HG03354 (cell line): ENCODE measurements around the gene MAMDC4.
"Not testable (repeated sequence)": the region's sequence is repeated elsewhere in the genome, so short reads cannot be mapped to it uniquely, and the experiment has no call there.

Experiments
- ATAC-seq: cut with Tn5 transposase; IDR thresholded peaks from one replicate; pipeline ENCODE4 v1.9.1; 2021; ENCODE audit warnings: mild to moderate bottlenecking; ENCODE audit not compliant: unreplicated experiment, poor library complexity, severe bottlenecking

MAMDC4 gene

DNA sequence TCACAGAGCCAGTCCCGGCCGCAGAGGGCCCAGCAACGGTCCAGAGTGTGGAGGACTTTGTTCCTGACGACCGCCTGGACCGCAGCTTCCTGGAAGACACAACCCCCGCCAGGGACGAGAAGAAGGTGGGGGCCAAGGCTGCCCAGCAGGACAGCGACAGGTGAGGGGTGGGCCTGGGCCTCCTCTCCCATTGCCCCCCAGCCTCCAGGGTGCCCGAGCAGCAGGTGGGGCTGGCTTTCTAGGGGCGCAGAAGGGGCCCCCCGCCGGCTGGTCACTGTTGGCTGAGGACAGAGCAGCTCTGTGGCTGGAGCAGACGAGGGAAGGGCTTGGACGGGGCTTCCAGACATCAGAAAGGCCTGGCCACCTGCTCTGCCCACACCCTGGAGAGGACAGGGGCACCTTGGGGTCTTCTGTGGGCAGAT lies 14.3 kb upstream of the MAMDC4 start:
- not testable (repeated sequence) for ATAC-seq

DNA sequence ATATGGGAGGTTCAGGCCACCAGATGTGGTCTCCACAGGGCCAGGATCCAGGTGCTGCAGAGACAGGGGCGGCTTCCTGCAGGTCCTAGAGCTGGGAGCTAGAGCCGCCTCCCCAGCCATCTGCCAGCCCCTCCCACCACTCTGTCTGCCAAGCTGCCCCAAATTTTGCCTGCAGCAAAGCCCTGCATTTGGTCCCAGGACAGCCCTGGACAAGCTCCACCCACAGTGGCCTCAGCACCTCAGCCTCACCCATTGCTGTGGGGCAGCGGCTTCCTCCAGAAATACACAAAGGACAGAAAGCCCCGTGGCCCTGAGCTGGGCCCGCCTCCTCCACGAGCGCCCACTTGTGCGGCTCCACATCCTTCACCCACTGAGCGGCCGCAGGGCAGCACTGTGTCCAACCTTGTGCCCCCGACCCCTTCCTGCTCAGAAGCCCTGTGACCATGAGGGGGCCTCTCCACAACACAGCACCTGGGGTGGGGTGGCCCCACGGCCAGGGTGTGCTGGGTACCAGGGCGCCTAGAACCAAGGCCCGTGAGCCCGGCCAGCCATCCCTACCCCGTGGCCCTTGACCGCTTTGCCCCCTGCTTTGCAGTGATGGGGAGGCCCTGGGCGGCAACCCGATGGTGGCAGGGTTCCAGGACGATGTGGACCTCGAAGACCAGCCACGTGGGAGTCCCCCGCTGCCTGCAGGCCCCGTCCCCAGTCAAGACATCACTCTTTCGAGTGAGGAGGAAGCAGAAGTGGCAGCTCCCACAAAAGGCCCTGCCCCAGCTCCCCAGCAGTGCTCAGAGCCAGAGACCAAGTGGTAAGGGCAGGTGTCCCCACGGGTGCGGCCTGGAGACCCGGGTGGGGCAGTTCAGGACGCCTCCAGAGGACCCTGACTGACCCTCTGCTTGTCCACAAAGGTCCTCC lies 13.6 kb upstream of the MAMDC4 start:
- no peak for ATAC-seq

DNA sequence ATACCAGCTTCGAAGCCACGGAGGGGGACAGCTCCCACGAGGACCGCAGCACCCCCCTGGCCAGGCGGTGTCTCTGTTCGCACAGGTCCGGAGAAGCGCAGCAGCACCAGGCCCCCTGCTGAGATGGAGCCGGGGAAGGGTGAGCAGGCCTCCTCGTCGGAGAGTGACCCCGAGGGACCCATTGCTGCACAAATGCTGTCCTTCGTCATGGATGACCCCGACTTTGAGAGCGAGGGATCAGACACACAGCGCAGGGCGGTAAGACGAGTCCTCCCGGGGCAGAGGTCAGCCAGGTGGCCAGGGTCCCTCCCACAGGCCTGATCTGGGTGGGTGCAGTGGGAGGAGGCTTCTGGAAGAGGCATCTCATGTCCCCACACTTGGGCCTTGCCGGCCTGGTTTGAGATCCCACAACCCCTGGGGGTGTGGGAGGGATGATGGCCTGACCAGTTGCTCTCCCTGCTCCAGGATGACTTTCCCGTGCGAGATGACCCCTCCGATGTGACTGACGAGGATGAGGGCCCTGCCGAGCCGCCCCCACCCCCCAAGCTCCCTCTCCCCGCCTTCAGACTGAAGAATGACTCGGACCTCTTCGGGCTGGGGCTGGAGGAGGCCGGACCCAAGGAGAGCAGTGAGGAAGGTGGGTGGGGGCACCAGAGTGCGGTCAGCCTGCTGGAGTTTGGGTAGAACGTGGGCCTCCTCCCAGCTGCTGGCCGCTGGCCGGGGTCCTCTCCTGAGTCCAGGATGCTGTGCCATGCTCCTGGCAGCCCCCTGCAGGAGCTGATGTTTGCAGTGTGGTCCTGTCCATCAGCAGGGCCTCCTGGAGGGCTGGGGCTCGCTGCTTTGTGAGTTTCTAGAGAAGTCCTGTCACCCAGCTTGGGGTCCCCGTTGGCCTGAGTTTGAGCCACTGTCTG lies 12.7 kb upstream of the MAMDC4 start:
- no peak for ATAC-seq

DNA sequence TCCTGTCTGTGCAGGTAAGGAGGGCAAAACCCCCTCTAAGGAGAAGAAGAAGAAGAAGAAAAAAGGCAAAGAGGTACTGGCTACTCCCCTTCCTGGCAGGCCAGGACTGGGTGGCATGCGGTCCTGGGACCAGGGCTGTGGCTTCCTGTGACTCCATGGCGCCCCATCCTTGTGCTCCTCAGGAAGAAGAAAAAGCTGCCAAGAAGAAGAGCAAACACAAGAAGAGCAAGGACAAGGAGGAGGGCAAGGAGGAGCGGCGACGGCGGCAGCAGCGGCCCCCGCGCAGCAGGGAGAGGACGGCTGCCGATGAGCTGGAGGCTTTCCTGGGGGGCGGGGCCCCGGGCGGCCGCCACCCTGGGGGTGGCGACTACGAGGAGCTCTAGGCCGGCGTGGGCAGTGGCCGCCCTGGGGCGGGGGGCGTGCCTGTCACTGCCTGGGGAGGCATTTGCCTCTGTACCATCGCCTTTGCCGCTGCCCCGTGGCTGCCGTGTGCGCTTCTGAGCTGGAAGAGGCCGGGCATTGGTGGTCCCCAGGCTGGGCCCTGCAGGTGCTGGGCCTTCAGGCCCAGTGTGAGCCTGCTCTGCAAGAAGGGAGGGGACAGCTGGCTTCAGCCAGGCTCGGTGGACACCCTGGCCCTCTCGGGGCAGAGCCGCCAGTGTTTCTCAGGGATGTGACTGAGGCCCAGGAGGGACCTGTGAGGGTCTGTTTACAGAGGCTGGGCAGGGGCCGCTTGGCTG lies 11.8 kb upstream of the MAMDC4 start:
- no peak for ATAC-seq

DNA sequence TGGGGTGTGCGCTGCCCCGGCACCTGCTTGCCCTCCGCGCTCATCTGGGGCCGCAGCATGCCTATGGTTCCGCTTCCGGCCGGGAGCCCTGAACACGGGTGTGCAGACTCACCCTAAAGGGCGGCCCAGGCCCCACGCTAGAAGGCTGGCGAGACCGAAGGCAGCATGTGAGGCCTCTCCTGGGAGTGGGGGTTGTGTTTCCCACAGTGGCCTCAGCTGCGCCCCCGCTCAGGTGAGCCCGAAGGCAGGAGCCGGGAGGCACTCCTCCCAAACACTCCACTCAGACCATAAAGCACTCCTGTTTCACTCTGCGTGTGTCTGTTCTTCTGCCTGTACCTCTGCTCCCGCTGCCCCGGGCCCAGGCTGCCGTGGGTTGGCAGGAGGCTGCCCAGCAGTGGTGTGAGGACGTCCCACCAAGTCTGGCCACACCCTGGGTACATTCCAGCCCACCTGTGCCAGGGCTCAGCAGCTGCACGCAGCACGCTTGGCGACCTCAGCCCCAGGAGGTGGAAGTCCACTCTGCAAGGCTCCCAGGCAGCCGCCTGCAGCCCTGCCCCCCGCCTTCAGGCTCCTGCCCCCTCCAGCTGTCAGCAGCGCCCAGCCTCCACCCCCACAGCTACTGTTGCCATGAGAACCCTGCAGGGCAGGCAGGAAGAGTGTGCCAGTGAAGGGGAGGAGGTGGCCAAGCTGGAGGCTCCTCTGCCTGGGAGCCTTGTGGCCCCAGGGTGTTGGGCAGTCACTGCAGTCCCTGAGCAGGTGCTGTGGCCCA lies 11.1 kb upstream of the MAMDC4 start:
- ATAC-seq = no peak

DNA sequence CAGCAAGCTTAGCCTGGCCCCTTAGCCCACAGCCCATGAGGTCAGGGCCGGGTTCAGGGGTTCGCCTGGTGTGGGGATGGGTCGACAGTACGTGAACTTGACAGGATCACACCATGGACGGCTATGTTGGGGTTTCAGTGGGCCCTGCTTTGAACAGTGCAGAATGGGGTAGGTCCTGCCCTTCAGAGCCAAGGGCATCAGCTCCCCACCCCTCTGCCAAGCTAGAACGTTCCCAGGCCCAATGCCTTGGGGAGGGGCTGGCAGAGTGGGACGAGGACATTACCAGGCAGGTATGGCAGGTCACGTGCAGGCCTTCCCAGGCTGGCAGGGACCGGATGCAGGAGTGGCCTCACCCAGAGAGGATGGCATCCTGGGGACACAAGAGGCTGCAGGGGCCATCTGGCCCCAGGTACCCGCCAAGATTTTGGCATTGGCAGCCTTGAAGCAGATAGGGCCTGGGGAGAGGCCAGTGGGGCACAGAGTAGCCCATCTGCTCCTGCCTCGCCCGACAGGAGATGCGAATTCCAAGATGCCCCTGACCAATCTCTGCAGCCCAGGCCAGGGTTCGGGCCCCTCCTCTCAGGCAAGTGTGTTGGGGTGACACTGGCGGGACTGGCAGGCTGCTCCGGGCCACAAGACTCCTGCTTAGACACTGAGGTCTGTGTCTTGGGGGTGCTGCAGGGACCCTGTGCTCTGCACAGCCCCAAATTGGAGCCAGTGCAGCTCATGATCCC lies 10.3 kb upstream of the MAMDC4 start:
- ATAC-seq = not testable (repeated sequence)

DNA sequence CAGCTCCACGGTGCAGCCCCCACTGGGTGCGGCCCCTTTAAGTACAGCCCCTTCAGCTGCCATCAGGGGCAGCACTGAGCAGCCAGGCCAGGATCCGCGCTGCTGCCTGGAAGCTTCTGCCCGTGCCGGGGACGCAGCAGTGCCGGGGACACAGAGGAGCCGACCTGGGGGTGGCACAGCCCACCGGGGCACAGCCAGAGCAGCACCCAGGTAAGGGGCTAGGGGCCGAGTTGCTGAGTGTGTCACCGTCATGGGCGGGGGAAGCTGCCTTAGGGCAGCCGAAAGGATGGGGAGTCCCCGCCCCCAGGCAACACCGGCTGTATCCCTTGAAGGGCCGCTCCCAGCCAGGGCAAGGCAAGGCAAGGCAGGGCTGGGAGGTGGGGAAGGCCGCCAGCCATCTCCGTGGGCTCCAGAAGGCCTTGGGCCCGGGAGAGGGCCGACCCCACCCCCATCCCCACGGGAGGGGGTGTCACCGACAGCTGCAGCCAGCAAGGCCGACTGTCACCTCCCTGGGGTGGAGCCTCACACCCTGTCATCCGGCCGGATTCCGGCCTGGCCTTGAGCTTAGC lies 9.7 kb upstream of the MAMDC4 start, which contains the start of gene AJM1:
TSS of gene AJM1 (plus strand) at position 99 of the 569 bp plus-strand sequence. CDS start 1,937 bp downstream, outside the sequence.
- ATAC-seq = peak; percentile 77

DNA sequence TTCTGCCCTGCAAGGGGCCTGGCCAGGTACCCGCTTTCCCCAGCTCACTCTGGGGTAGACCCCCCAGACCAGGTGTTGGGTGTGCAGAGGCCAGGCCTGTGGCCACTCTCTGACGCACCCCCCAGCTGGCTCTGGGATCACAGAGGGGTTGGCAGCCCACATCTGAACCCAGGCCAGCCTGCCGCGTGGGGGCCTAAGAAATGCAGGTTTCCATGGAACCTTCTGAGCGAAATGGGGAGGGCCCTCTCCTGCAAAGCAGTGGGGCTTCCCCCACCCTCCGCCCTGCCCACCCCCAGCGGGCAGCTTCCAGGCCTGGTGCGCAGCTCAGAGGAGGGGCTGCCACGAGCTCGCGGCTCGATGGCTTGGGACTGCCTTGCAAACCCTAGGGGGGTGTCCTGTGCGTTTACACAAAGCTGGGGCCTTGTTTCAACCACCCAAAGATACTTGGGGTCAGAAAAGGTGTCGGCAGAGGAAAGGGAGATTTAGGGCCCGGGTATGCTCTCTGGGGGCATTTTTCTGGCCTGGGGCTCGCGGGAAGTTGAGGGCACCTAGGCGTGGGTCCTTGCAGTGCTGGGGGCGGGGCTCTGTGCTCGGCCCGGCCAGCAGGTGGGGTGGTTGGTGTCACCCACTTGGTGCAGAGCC lies 8.9 kb upstream of the MAMDC4 start:
- ATAC-seq = not testable (repeated sequence)

DNA sequence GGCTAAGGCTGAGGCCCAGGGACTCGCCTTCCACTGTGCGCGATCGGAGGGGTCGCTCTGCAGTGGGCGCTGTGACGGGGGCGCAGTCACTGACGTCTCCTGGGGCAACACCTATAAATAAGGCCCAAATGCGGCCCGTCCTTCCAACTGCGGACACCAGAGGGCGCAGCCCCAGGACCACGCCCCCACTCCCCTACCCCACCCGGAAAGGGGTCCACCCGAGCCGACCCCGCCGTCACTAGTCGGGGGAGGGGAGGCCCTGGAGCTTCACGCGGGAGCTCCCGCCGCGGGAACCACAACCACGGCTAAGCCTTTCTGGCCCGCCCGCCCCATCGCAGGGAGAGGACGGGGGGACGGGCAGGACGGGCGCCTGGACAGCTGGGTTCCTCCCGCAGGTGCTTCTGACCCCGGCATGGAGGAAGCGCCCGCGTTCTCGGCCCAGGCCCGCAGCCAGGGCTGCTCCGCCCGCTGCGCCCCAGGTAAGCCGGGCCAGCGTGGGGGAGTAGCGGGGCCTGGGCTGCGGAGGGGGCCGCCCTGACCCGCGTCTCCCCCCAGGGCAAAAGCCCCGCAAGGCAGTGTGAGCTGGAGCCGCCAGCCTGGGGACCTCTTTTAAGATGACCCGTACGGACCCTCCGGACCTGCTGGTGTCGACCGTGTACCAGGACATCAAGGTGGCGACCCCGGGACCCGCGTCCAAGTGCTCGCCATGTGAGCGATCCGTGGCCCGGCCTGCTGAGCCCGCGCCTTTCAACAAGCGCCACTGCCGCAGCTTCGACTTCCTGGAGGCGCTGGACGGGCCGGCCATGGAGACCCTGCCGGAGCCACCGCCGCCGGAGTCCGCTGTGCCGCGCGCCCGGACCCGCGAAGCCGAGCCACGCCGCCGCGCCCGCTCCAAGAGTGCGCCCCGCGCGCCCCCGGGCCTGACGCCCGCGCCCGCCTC lies 8.1 kb upstream of the MAMDC4 start:
- ATAC-seq = not testable (repeated sequence)

DNA sequence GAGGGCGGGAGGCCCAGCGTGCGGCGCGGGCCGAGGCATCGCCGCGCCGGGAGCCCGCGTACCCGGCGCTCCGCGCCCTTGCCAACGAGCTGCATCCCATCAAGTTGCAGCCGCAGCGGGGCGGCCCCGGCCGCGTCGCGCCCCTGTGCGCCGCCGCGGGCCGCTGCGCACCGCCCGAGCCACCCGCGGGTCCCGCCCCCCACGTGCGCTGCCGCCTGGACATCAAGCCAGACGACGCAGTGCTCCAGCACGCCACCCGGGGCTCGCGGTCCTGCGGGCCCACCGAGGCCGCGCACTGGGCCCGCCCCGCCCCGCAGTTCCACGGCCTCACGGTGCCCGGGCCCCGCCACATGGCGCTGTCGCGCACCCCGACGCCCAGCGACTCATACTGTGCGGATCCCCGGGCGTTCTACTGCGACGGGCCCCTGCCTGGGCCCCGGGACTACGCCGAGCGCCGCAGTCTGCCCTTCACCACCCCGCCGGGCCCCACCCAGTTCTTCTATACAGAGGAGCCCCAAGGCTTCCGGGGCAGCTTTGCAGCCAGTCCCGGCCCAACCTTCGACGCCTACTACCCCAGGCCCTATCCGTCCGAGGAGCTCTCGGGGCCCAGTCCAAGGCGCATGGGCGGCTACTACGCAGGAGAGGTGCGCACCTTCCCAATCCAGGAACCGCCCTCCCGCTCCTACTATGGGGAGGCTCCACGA lies 7.2 kb upstream of the MAMDC4 start:
- ATAC-seq = no peak

DNA sequence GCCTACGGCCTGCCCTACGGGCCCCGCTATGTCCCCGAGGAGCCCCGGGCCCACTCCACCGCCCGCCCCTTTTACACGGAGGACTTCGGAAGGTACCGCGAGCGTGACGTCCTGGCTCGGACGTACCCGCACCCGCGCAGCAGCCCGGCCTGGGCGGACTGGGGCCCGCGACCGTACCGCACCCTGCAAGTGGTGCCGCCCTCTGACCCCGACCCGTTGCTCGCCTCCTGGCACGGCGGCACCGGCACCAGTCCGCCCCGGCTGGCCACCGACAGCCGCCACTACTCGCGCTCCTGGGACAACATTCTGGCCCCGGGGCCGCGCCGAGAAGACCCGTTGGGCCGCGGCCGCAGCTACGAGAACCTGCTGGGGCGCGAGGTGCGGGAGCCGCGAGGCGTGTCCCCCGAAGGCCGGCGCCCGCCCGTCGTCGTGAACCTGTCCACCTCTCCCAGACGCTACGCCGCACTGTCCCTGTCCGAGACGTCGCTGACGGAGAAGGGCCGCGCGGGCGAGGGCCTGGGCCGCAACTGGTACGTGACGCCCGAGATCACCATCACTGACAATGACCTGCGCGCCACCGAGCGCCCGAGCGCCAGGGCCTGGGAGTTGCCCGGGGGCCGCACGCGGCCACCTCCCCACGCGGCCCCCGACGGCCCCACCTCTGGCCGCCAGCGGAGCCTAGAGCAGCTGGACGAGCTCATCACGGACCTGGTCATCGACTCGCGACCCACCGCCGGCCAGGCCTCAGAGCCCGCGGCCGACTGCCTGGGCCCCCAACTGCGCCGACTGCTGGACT lies 6.5 kb upstream of the MAMDC4 start:
- no peak for ATAC-seq

DNA sequence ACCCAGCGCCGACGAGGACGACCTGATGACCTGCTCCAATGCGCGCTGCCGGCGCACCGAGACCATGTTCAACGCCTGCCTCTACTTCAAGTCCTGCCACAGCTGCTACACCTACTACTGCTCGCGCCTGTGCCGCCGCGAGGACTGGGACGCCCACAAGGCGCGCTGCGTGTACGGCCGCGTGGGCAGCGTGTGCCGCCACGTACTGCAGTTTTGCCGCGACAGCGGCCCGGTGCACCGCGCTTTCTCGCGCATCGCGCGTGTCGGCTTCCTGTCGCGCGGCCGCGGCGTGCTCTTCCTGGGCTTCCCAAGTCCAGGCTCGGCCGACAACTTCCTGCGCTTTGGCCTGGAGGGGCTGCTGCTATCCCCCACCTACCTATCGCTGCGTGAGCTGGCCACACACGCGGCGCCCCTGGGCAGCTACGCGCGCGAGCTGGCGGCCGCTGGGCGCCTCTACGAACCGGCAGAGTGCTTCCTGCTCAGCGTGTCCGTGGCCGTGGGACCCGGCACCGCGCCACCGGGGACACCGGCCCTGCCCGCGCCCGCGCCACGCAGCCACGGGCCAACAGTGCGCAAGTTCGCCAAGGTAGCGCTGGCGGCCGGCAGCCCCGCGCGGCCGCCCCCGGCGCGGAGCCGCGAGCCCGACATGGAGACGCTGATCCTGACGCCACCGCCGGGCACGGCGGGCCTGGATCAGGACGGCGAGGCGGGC lies 5.6 kb upstream of the MAMDC4 start:
- no peak for ATAC-seq

DNA sequence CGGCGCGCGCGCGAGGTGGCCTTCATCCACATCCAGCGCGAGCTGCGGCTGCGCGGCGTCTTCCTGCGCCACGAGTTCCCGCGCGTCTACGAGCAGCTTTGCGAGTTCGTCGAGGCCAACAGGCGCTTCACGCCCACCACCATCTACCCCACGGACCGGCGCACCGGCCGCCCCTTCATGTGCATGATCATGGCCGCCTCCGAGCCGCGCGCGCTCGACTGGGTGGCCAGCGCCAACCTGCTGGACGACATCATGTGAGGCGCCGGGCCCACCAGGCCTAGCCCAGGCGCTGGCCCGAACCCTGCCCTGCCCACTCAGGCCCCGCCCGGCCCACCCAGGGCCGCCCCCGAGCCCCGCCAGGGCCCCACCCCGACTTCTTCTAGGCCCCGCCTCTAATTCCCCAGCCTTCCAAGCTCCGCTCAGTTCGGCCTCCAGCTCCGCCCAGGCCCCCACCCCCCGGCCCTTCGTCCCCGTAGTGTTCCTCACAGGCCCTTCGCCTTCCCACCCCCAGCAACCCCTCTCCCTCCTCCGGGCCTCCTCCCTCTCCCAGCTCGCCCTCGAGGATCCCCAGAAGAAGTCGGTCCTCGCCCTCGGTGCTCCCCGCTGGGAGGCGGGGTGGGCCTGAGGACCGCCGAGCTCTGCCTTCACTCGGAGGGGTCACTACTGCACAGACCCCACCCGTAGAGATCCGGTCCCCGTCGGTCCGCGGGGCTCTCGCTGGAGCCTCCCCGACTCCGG lies 4.9 kb upstream of the MAMDC4 start:
- no peak for ATAC-seq

DNA sequence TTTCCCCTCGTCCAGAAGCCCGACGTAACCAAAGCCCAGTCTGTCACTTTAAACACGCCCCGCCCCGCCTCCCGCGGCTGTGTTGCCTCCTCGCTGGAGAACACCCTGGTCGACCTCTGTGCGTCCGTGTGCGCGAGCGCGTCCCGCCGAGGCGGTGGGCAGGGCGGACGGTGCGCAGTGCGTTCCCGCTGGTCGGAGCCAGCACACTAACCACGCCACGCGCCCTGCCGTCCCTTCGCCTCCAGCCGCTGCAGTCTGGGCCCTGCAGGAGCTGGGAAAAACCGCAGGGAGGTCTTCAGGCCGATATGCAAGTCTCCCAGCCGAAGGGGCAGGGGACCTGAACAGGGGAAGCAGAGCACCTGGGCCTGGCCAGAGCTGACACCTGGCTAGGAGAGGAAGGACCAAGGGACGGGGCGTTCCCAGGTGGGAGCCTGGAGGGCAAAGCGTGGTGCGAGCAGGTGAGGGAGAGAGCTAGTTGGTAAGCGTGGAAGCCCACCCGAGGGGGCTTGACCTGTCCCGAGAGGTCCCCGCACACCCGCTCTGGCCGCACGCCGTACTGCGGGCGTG lies 4.2 kb upstream of the MAMDC4 start:
- ATAC-seq = no peak
